SU-DHL-6 (cell line): ENCODE measurements around the gene PTPRS.
"Not testable (repeated sequence)": the region's sequence is repeated elsewhere in the genome, so short reads cannot be mapped to it uniquely, and the experiment has no call there.

Experiments
- H2AFZ ChIP-seq: fragments of 200-600 bp; sonication (generic); 2 replicates; pipeline ENCODE4 v1.6.1; 2014; ENCODE audit warnings: low read depth, mild to moderate bottlenecking, moderate library complexity, mixed read lengths, antibody characterized with exemption, low read length; ENCODE audit not compliant: severe bottlenecking
- H3F3A ChIP-seq: fragments of 200-600 bp; shearing (Covaris generic); 2 replicates; pipeline ENCODE4 v1.6.0; 2016; ENCODE audit warnings: antibody characterized with exemption, mild to moderate bottlenecking; ENCODE audit not compliant: insufficient read depth
- H3K27ac ChIP-seq: fragments of 200-600 bp; sonication (generic); 2 replicates; pipeline ENCODE4 v1.5.1; 2016; ENCODE audit warnings: low read depth, mild to moderate bottlenecking, low read length, moderate library complexity, mixed read lengths
- H3K27me3 ChIP-seq: fragments of 200-600 bp; sonication (generic), shearing (Covaris generic); 2 replicates; pipeline ENCODE4 v1.6.0; 2014; ENCODE audit warnings: mild to moderate bottlenecking, low read length
- H3K36me3 ChIP-seq: fragments of 200-600 bp; sonication (generic); 2 replicates; pipeline ENCODE4 v1.6.1; 2014; ENCODE audit warnings: mild to moderate bottlenecking, low read length, mixed read lengths
- H3K4me2 ChIP-seq: fragments of 300-600, 200-600 bp; shearing (Covaris generic), sonication (generic); 2 replicates; pipeline ENCODE4 v1.6.0; 2014; ENCODE audit warnings: low read length, low read depth, mild to moderate bottlenecking; ENCODE audit not compliant: poor library complexity, severe bottlenecking
- H3K4me3 ChIP-seq: fragments of 200-600 bp; sonication (generic); 2 replicates; pipeline ENCODE4 v1.5.1; 2014; ENCODE audit warnings: antibody characterized with exemption, low read length, mild to moderate bottlenecking, mixed read lengths; ENCODE audit not compliant: insufficient read depth, poor library complexity, severe bottlenecking
- H3K79me2 ChIP-seq: fragments of 200-600 bp; sonication (generic); 2 replicates; pipeline ENCODE4 v1.6.1; 2014; ENCODE audit warnings: mild to moderate bottlenecking, low read length, moderate library complexity; ENCODE audit not compliant: insufficient read depth
- H3K9ac ChIP-seq: fragments of 200-600 bp; sonication (generic); 2 replicates; pipeline ENCODE4 v1.7.0; 2014; ENCODE audit warnings: mild to moderate bottlenecking, low read length
- H3K9me2 ChIP-seq: fragments of 200-600 bp; sonication (generic); replicated peaks from 2 replicates; pipeline ENCODE4 v1.6.1; 2014; ENCODE audit warnings: low read length; ENCODE audit not compliant: insufficient read depth
- H3K9me3 ChIP-seq: fragments of 200-600 bp; sonication (generic); 2 replicates; pipeline ENCODE4 v1.6.1; 2014; ENCODE audit warnings: low read length, mixed read lengths; ENCODE audit not compliant: insufficient read depth
- H4K20me1 ChIP-seq: fragments of 200-600 bp; sonication (generic); 2 replicates; pipeline ENCODE4 v1.6.1; 2014; ENCODE audit warnings: low read depth, mild to moderate bottlenecking, antibody characterized with exemption, low read length, moderate library complexity, mixed read lengths
- EZH2phosphoT487 ChIP-seq: fragments of 200-600 bp; sonication (generic), shearing (Covaris generic); conservative IDR thresholded peaks from 2 replicates; pipeline ENCODE4 v1.6.1; 2018; ENCODE audit warnings: mild to moderate bottlenecking, antibody characterized with exemption, low read length, moderate library complexity, mixed read lengths
- TF ChIP-seq, protein P1 (sequence below): fragments of 200-600 bp; sonication (generic); IDR thresholded peaks from one replicate; pipeline ENCODE4 v1.5.1; 2017; ENCODE audit warnings: antibody characterized with exemption, mild to moderate bottlenecking, low read length, moderate library complexity; ENCODE audit not compliant: insufficient read depth, poor library complexity, severe bottlenecking

PTPRS gene

DNA sequence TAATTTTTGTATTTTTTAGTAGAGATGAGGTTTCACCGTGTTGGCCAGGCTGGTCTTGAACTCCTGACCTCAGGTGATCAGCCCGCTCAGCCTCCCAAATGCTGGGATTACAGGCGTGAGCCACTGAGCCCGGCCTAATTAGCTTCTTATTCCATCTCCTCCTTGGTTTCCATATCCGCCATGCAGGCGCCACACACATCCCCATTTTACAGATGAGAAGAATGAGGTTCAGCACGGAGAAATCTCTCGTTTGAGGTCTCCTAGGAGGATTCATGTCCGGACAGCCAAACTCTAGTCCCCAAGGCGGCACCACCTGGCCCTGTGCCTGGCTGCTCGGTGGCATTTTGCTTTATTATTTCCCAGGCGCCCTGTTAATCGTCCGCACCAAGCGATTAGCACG is 46.2 kb upstream of the PTPRS start:
- H3K9me3 ChIP-seq: peaks cover under 1% of the 10 kb centered on the region; the same call in 1 of the 2 replicates
- no peak overlapping the region for H3K27ac ChIP-seq
- H3K9me2 ChIP-seq: no peaks in the 10 kb centered on the region
- TF ChIP-seq EZH2phosphoT487: no peak
- H2AFZ ChIP-seq: no peak overlapping the region
- no peaks in the 10 kb centered on the region for H3F3A ChIP-seq
- no peak overlapping the region for H3K4me3 ChIP-seq
- no peaks in the 10 kb centered on the region for H3K27me3 ChIP-seq
- H3K36me3 ChIP-seq: no peaks in the 10 kb centered on the region
- H4K20me1 ChIP-seq: no peaks in the 10 kb centered on the region
- no peak overlapping the region for H3K4me2 ChIP-seq
- no peak overlapping the region for H3K9ac ChIP-seq
- H3K79me2 ChIP-seq: no peaks in the 10 kb centered on the region

DNA sequence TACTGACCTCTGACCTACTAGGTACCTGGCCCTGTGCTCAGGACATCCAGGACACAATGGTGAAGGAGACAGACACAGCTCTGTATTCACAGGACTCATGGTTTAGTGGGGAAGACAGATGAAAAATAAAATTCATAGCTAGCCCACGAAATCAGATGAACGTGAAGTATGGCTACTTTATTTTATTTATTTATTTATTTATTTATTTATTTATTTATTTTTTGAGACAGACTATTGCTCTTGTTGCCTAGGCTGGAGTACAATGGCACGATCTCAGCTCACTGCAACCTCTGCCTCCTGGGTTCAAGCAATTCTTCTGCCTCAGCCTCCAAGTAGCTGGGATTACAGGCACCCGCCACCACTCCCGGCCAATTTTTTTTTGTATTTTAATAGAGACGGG is 40.6 kb upstream of the PTPRS start:
- not testable (repeated sequence) for H2AFZ ChIP-seq, H3F3A ChIP-seq

GRCh38 chr19:5380215-5380919 is 39.8 kb upstream of the PTPRS start:
- Histone ChIP-seq H3K27ac (no peak overlapping the region), H3K79me2 (no peaks in the 10 kb centered on the region), H3K27me3 (no peaks in the 10 kb centered on the region), H3K9me3 (peaks cover 4% of the 10 kb centered on the region; the same call in 1 of the 2 replicates), H3K4me2 (no peak overlapping the region), H3K4me3 (no peak overlapping the region), H2AFZ (no peak overlapping the region), H3K9ac (no peak overlapping the region), H4K20me1 (no peaks in the 10 kb centered on the region), H3F3A (no peaks in the 10 kb centered on the region), H3K9me2 (no peaks in the 10 kb centered on the region), H3K36me3 (no peaks in the 10 kb centered on the region)
- TF ChIP-seq EZH2phosphoT487: no peak
- TF ChIP-seq, protein P1, sequence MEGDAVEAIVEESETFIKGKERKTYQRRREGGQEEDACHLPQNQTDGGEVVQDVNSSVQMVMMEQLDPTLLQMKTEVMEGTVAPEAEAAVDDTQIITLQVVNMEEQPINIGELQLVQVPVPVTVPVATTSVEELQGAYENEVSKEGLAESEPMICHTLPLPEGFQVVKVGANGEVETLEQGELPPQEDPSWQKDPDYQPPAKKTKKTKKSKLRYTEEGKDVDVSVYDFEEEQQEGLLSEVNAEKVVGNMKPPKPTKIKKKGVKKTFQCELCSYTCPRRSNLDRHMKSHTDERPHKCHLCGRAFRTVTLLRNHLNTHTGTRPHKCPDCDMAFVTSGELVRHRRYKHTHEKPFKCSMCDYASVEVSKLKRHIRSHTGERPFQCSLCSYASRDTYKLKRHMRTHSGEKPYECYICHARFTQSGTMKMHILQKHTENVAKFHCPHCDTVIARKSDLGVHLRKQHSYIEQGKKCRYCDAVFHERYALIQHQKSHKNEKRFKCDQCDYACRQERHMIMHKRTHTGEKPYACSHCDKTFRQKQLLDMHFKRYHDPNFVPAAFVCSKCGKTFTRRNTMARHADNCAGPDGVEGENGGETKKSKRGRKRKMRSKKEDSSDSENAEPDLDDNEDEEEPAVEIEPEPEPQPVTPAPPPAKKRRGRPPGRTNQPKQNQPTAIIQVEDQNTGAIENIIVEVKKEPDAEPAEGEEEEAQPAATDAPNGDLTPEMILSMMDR: no peak

More for the DNA sequence above, 40.6 kb upstream of the PTPRS start:
- not testable (repeated sequence) for H3K9me3 ChIP-seq, H3K9ac ChIP-seq, H4K20me1 ChIP-seq, H3K4me2 ChIP-seq, H3K27ac ChIP-seq, H3K79me2 ChIP-seq, H3K27me3 ChIP-seq, H3K9me2 ChIP-seq, H3K36me3 ChIP-seq, H3K4me3 ChIP-seq

GRCh38 chr19:5376928-5377327 is 36.3 kb upstream of the PTPRS start:
- H3K79me2 ChIP-seq: no peaks in the 10 kb centered on the region
- no peak for TF ChIP-seq EZH2phosphoT487
- peaks cover 4% of the 10 kb centered on the region; the same call in 1 of the 2 replicates for H3K9me3 ChIP-seq
- H3K27me3 ChIP-seq: no peaks in the 10 kb centered on the region
- H3K36me3 ChIP-seq: no peaks in the 10 kb centered on the region
- H3F3A ChIP-seq: no peaks in the 10 kb centered on the region
- no peak overlapping the region for H3K4me3 ChIP-seq
- no peak overlapping the region for H3K4me2 ChIP-seq
- no peak overlapping the region for H3K9ac ChIP-seq
- H3K27ac ChIP-seq: no peak overlapping the region
- no peaks in the 10 kb centered on the region for H3K9me2 ChIP-seq
- no peaks in the 10 kb centered on the region for H4K20me1 ChIP-seq
- no peak overlapping the region for H2AFZ ChIP-seq

- Histone ChIP-seq H3F3A (no peaks in the 10 kb centered on the region), H4K20me1 (no peaks in the 10 kb centered on the region), H3K9ac (no peak overlapping the region), H3K4me3 (no peak overlapping the region), H3K4me2 (no peak overlapping the region), H3K9me2 (no peaks in the 10 kb centered on the region), H3K27ac (no peak overlapping the region), H3K9me3 (no peaks in the 10 kb centered on the region), H3K27me3 (no peaks in the 10 kb centered on the region), H3K79me2 (no peaks in the 10 kb centered on the region), H3K36me3 (no peaks in the 10 kb centered on the region), H2AFZ (no peak overlapping the region)
- TF ChIP-seq EZH2phosphoT487: no peak
- TF ChIP-seq, protein P1: no peak
Observed at GRCh38 chr19:5372572-5373200, 32.1 kb upstream of the PTPRS start.
